Stimulated activated effector memory CD8-positive, alpha-beta T cell treated with anti-CD3 and anti-CD28 coated beads, Interleukin-12 subunit alpha, Interleukin-12 subunit beta, amount 100 ng/mL, for 72 hours (primary cell): ENCODE data around the gene ODC1.
"Not testable (repeated sequence)": the region's sequence is repeated elsewhere in the genome, so short reads cannot be mapped to it uniquely, and the experiment has no call there.

Source experiments
- ATAC-seq: fragments of 150-1000 bp; cut with Tn5 transposase; 2 replicates; pipeline ENCODE4 v1.10.0; 2021
- DNase-seq, 2 donors: peaks; one replicate each; pipeline ENCODE4 v3.0.0; 2021 to 2022; ENCODE audit warnings: low spot score in 2 of 2
- H3K27ac Mint-ChIP-seq: one replicate; pipeline ENCODE4 v1.8.0; 2022; ENCODE audit warnings: mild to moderate bottlenecking, mixed read lengths
- H3K36me3 Mint-ChIP-seq: one replicate; pipeline ENCODE4 v1.8.0; 2022; ENCODE audit warnings: mild to moderate bottlenecking, mixed read lengths
- H3K4me1 Mint-ChIP-seq: one replicate; pipeline ENCODE4 v1.8.0; 2022; ENCODE audit warnings: mixed read lengths
- H3K4me3 Mint-ChIP-seq: one replicate; pipeline ENCODE4 v1.8.0; 2022; ENCODE audit warnings: mild to moderate bottlenecking, mixed read lengths
- H3K9me3 Mint-ChIP-seq: one replicate; pipeline ENCODE4 v1.8.0; 2022; ENCODE audit warnings: mixed read lengths

Gene ODC1

GRCh38 chr2:10469955-10470608 lies 22.0 kb upstream of the ODC1 start:
- Mint-ChIP-seq H3K4me3 (no peak overlapping the region), H3K9me3 (no peaks in the 10 kb centered on the region), H3K36me3 (no peaks in the 10 kb centered on the region), H3K4me1 (no peaks in the 10 kb centered on the region), H3K27ac (no peak overlapping the region)
- DNase-seq: no peak
- ATAC-seq: no peak

GRCh38 chr2:10469301-10469700 lies 21.2 kb upstream of the ODC1 start:
- no peak for DNase-seq
- Mint-ChIP-seq H3K27ac (peak overlapping the region; percentile 30), H3K4me1 (no peaks in the 10 kb centered on the region), H3K36me3 (no peaks in the 10 kb centered on the region), H3K9me3 (no peaks in the 10 kb centered on the region), H3K4me3 (no peak overlapping the region)
- ATAC-seq: no peak

GRCh38 chr2:10467401-10467800 lies 19.3 kb upstream of the ODC1 start:
- no peak for DNase-seq
- H3K36me3 Mint-ChIP-seq: no peaks in the 10 kb centered on the region

GRCh38 chr2:10466801-10467200 lies 18.7 kb upstream of the ODC1 start:
- Mint-ChIP-seq H3K4me3 (no peak overlapping the region), H3K9me3 (no peaks in the 10 kb centered on the region), H3K27ac (no peak overlapping the region), H3K4me1 (no peaks in the 10 kb centered on the region), H3K36me3 (no peaks in the 10 kb centered on the region)
- DNase-seq (no peak), ATAC-seq (no peak)

More at GRCh38 chr2:10467401-10467800, 19.3 kb upstream of the ODC1 start:
- no peak overlapping the region for H3K27ac Mint-ChIP-seq
- no peaks in the 10 kb centered on the region for H3K9me3 Mint-ChIP-seq
- ATAC-seq: no peak
- no peaks in the 10 kb centered on the region for H3K4me1 Mint-ChIP-seq
- no peak overlapping the region for H3K4me3 Mint-ChIP-seq

GRCh38 chr2:10465910-10466309 lies 17.8 kb upstream of the ODC1 start:
- H3K27ac Mint-ChIP-seq: no peak overlapping the region
- H3K4me3 Mint-ChIP-seq: no peak overlapping the region
- no peaks in the 10 kb centered on the region for H3K4me1 Mint-ChIP-seq
- H3K9me3 Mint-ChIP-seq: no peaks in the 10 kb centered on the region
- DNase-seq (no peak), ATAC-seq (no peak)
- no peaks in the 10 kb centered on the region for H3K36me3 Mint-ChIP-seq

GRCh38 chr2:10462178-10463083 lies 14.3 kb upstream of the ODC1 start:
- Mint-ChIP-seq H3K36me3 (no peaks in the 10 kb centered on the region), H3K4me1 (peaks cover 6% of the 10 kb centered on the region), H3K4me3 (no peak overlapping the region), H3K27ac (no peak overlapping the region), H3K9me3 (no peaks in the 10 kb centered on the region)
- ATAC-seq (no peak), DNase-seq (no peak)

GRCh38 chr2:10460366-10460796 lies 12.3 kb upstream of the ODC1 start:
- Mint-ChIP-seq H3K4me3 (no peak overlapping the region), H3K4me1 (peaks cover 6% of the 10 kb centered on the region), H3K27ac (no peak overlapping the region), H3K36me3 (no peaks in the 10 kb centered on the region), H3K9me3 (no peaks in the 10 kb centered on the region)
- DNase-seq: no peak
- ATAC-seq: no peak

- ATAC-seq (no peak), DNase-seq (no peak)
- H3K4me1 Mint-ChIP-seq: peaks cover 6% of the 10 kb centered on the region
- H3K9me3 Mint-ChIP-seq: no peaks in the 10 kb centered on the region
- H3K27ac Mint-ChIP-seq: no peak overlapping the region
- H3K36me3 Mint-ChIP-seq: no peaks in the 10 kb centered on the region
- H3K4me3 Mint-ChIP-seq: no peak overlapping the region
These were observed 9.9 kb upstream of the ODC1 start for GRCh38 chr2:10457846-10458598.

GRCh38 chr2:10457195-10457594 lies 9.1 kb upstream of the ODC1 start:
- H3K9me3 Mint-ChIP-seq, DNase-seq, H3K36me3 Mint-ChIP-seq, H3K4me1 Mint-ChIP-seq, H3K4me3 Mint-ChIP-seq, ATAC-seq, H3K27ac Mint-ChIP-seq: not testable (repeated sequence)

GRCh38 chr2:10454505-10454904 lies 6.4 kb upstream of the ODC1 start:
- Mint-ChIP-seq H3K9me3 (no peaks in the 10 kb centered on the region), H3K4me1 (peaks cover 16% of the 10 kb centered on the region), H3K36me3 (no peaks in the 10 kb centered on the region), H3K4me3 (no peak overlapping the region), H3K27ac (peak overlapping the region; percentile 48)
- no peak for ATAC-seq
- no peak for DNase-seq

GRCh38 chr2:10453905-10454298 lies 5.8 kb upstream of the ODC1 start:
- Mint-ChIP-seq H3K27ac (peak overlapping the region; percentile 48), H3K4me3 (no peak overlapping the region), H3K4me1 (peaks cover 19% of the 10 kb centered on the region), H3K36me3 (no peaks in the 10 kb centered on the region), H3K9me3 (no peaks in the 10 kb centered on the region)
- no peak for DNase-seq
- ATAC-seq: no peak

GRCh38 chr2:10452956-10453904 lies 5.1 kb upstream of the ODC1 start:
- no peaks in the 10 kb centered on the region for H3K36me3 Mint-ChIP-seq
- H3K9me3 Mint-ChIP-seq: no peaks in the 10 kb centered on the region
- no peak for DNase-seq
- ATAC-seq: no peak
- H3K4me3 Mint-ChIP-seq: no peak overlapping the region
- peaks cover 16% of the 10 kb centered on the region for H3K4me1 Mint-ChIP-seq
- no peak overlapping the region for H3K27ac Mint-ChIP-seq

GRCh38 chr2:10452312-10452711 lies 4.2 kb upstream of the ODC1 start:
- H3K9me3 Mint-ChIP-seq: no peaks in the 10 kb centered on the region
- ATAC-seq (no peak), DNase-seq (no peak)
- no peak overlapping the region for H3K4me3 Mint-ChIP-seq
- peaks cover 4% of the 10 kb centered on the region for H3K36me3 Mint-ChIP-seq
- H3K27ac Mint-ChIP-seq: no peak overlapping the region
- peaks cover 19% of the 10 kb centered on the region for H3K4me1 Mint-ChIP-seq

GRCh38 chr2:10451819-10452218 lies 3.7 kb upstream of the ODC1 start:
- Mint-ChIP-seq H3K27ac (no peak overlapping the region), H3K9me3 (no peaks in the 10 kb centered on the region), H3K4me1 (peaks cover 22% of the 10 kb centered on the region), H3K36me3 (peaks cover 8% of the 10 kb centered on the region), H3K4me3 (no peak overlapping the region)
- DNase-seq (no peak), ATAC-seq (no peak)
